GM12891 (cell line): ENCODE data around the gene ASB7.
A peak's percentile ranks its signal among the peaks of the same experiment; 100 is the strongest.

Experiments used
- DNase-seq: peaks from one replicate; pipeline ENCODE4 v3.0.0; 2011; ENCODE audit warnings: low spot score; ENCODE audit not compliant: insufficient read length
- FAIRE-seq: peaks from 2 replicates; lab custom pipeline; 2011; peaks lifted over from hg19 to GRCh38; lab: Jason Lieb, UNC
- PAX5 ChIP-seq: IDR thresholded peaks from 2 replicates; pipeline ENCODE4 v1.6.1; 2011; ENCODE audit warnings: low read length, moderate library complexity, mild to moderate bottlenecking; ENCODE audit not compliant: insufficient read depth, severe bottlenecking
- POLR2A ChIP-seq: IDR thresholded peaks from 2 replicates; pipeline ENCODE4 v1.6.1; 2011; ENCODE audit warnings: low read depth, low read length, control low read depth
- POLR2AphosphoS5 ChIP-seq: IDR thresholded peaks from 2 replicates; pipeline ENCODE4 v1.6.1; 2011; ENCODE audit warnings: low read depth, low read length, control low read depth
- POU2F2 ChIP-seq: IDR thresholded peaks from 2 replicates; pipeline ENCODE4 v1.6.1; 2011; ENCODE audit warnings: low read depth, mild to moderate bottlenecking, control low read depth, low read length, moderate library complexity
- SPI1 ChIP-seq: IDR thresholded peaks from 2 replicates; pipeline ENCODE4 v1.6.1; 2011; ENCODE audit warnings: low read depth, low read length, control low read depth
- TAF1 ChIP-seq: IDR thresholded peaks from 2 replicates; pipeline ENCODE4 v1.6.1; 2011; ENCODE audit warnings: low read depth, low read length, control low read depth

ASB7 gene

GRCh38 chr15:100623301-100623700 is 20.9 kb downstream of the ASB7 start:
- no peak for DNase-seq
- TF ChIP-seq PAX5: no peak
- TF ChIP-seq SPI1: no peak
- no peak for TF ChIP-seq POU2F2
- TF ChIP-seq POLR2AphosphoS5: no peak
- TF ChIP-seq TAF1: no peak
- no peak for FAIRE-seq

GRCh38 chr15:100627789-100628395 is 25.5 kb downstream of the ASB7 start:
- peak; percentile 20 for DNase-seq
- FAIRE-seq: peak; percentile 71
- TF ChIP-seq TAF1: no peak
- TF ChIP-seq SPI1: no peak
- no peak for TF ChIP-seq POLR2AphosphoS5
- no peak for TF ChIP-seq POU2F2
- no peak for TF ChIP-seq PAX5
- no peak for TF ChIP-seq POLR2A

- DNase-seq: no peak
- no peak for FAIRE-seq
- TF ChIP-seq SPI1 (no peak), POLR2A (no peak), PAX5 (no peak), TAF1 (no peak), POLR2AphosphoS5 (no peak), POU2F2 (no peak)
These were observed 26.4 kb downstream of the ASB7 start for GRCh38 chr15:100628746-100629145.

GRCh38 chr15:100631831-100632230 is 29.4 kb downstream of the ASB7 start:
- TF ChIP-seq POLR2A: no peak
- FAIRE-seq (no peak), DNase-seq (no peak)

- TF ChIP-seq PAX5 (no peak), POLR2A (no peak), SPI1 (no peak), TAF1 (no peak), POLR2AphosphoS5 (no peak), POU2F2 (no peak)
- DNase-seq (no peak), FAIRE-seq (no peak)
These were observed 31.3 kb downstream of the ASB7 start for GRCh38 chr15:100633763-100634075.

- no peak for DNase-seq
- no peak for TF ChIP-seq PAX5
- TF ChIP-seq TAF1: no peak
- no peak for TF ChIP-seq POU2F2
- TF ChIP-seq POLR2A: no peak
These were observed 33.1 kb downstream of the ASB7 start for GRCh38 chr15:100635406-100636071.

GRCh38 chr15:100638177-100638730 is 35.9 kb downstream of the ASB7 start:
- no peak for TF ChIP-seq SPI1
- TF ChIP-seq POU2F2: no peak
- TF ChIP-seq POLR2AphosphoS5: no peak
- TF ChIP-seq TAF1: no peak
- DNase-seq: no peak
- no peak for FAIRE-seq

More at GRCh38 chr15:100635406-100636071, 33.1 kb downstream of the ASB7 start:
- FAIRE-seq: no peak

- DNase-seq (no peak), FAIRE-seq (no peak)
- TF ChIP-seq POLR2A (no peak), TAF1 (no peak), PAX5 (no peak), SPI1 (no peak), POLR2AphosphoS5 (no peak), POU2F2 (no peak)
These were observed 40.0 kb downstream of the ASB7 start for GRCh38 chr15:100642213-100642949.

- DNase-seq: no peak
- no peak for FAIRE-seq
- no peak for TF ChIP-seq SPI1
- no peak for TF ChIP-seq PAX5
- no peak for TF ChIP-seq POU2F2
- no peak for TF ChIP-seq POLR2A
- no peak for TF ChIP-seq POLR2AphosphoS5
- no peak for TF ChIP-seq TAF1
These were observed 40.6 kb downstream of the ASB7 start for GRCh38 chr15:100642950-100643338.

GRCh38 chr15:100645671-100646070 is 43.3 kb downstream of the ASB7 start:
- FAIRE-seq (no peak), DNase-seq (no peak)
- no peak for TF ChIP-seq PAX5
- TF ChIP-seq POU2F2: no peak
- TF ChIP-seq TAF1: no peak
- TF ChIP-seq POLR2AphosphoS5: no peak
- no peak for TF ChIP-seq SPI1
- TF ChIP-seq POLR2A: no peak
